ENCODE measurements around the gene INTS6L.

DNA sequence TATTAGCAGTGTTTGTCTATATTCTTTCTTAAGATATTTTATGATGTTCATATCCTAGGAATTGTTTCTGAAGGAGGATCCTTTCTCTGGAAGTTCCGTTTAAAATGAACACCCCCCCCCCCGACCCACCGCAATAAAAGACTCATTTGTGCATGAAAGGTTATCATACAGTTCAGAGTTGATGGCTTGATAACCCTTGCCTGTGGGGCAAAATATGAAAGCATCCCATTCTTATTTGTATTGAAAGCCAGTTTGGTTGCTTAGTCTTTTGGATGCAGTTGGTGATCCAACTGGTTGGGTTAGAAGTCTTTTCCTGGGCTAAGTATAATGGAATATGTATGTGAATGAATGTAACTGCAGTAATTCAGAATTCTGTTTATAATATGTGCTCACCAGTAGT lies 8.3 kb downstream of the INTS6L start:
- TF ChIP-seq, protein P1, sequence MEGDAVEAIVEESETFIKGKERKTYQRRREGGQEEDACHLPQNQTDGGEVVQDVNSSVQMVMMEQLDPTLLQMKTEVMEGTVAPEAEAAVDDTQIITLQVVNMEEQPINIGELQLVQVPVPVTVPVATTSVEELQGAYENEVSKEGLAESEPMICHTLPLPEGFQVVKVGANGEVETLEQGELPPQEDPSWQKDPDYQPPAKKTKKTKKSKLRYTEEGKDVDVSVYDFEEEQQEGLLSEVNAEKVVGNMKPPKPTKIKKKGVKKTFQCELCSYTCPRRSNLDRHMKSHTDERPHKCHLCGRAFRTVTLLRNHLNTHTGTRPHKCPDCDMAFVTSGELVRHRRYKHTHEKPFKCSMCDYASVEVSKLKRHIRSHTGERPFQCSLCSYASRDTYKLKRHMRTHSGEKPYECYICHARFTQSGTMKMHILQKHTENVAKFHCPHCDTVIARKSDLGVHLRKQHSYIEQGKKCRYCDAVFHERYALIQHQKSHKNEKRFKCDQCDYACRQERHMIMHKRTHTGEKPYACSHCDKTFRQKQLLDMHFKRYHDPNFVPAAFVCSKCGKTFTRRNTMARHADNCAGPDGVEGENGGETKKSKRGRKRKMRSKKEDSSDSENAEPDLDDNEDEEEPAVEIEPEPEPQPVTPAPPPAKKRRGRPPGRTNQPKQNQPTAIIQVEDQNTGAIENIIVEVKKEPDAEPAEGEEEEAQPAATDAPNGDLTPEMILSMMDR (conservative IDR thresholded peaks at IDR 0.05): no peak
- no peak for TF ChIP-seq EZH2 (IDR thresholded peaks at IDR 0.05; ENCODE audit: low read depth)

Data from PC-9 (cell line).